ENCODE results near the gene SYPL1.
A peak's percentile ranks its signal among the peaks of the same experiment; 100 is the strongest.
"Not testable (repeated sequence)": the region's sequence is repeated elsewhere in the genome, so short reads cannot be mapped to it uniquely, and the experiment has no call there.

SYPL1 gene

DNA sequence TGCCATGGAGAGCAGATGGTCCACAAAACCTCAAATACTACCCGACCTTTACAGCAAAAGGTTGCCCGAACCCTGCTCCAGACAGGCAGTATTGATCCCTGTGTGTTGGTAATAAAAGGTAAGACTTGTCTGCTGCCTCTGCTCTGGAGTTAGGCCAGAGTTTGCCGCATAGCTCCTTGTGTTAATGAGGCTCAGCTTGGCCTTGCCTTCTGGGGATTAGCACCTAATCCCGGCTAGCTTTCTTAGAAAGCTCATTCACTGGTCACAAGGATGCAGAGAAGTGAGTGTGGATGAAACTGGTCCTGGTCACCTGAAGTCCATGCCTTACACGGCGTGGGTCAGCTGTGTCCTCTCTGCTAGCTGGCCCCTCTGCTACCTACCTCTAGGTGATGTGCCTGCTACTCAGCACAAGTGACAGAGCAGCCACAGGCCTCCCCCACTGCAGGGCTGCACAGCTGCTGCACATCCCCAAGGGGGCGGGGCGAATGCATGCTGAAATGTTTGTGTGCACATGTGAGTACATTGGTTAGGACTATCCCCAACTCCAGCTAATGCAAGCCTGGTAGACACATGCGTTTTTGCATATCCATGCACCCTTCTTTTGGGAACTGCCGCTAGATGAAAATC is 31.7 kb upstream of the SYPL1 start:
- H3K36me3 ChIP-seq (replicated peaks), result no peaks in the 10 kb centered on the region
- H3K27ac ChIP-seq, result no peak overlapping the region
- DNase-seq, result no peak
- in situ Hi-C loops (cut with HindIII; ENCODE audit: low pct_ligation_motif_present, low sequenced_read_pairs), result no loop called here
- H3K27me3 ChIP-seq (replicated peaks), result no peaks in the 10 kb centered on the region
- no peak overlapping the region for H3K4me3 ChIP-seq (ENCODE audit: low read depth, low read length)
- TF ChIP-seq, protein P1, sequence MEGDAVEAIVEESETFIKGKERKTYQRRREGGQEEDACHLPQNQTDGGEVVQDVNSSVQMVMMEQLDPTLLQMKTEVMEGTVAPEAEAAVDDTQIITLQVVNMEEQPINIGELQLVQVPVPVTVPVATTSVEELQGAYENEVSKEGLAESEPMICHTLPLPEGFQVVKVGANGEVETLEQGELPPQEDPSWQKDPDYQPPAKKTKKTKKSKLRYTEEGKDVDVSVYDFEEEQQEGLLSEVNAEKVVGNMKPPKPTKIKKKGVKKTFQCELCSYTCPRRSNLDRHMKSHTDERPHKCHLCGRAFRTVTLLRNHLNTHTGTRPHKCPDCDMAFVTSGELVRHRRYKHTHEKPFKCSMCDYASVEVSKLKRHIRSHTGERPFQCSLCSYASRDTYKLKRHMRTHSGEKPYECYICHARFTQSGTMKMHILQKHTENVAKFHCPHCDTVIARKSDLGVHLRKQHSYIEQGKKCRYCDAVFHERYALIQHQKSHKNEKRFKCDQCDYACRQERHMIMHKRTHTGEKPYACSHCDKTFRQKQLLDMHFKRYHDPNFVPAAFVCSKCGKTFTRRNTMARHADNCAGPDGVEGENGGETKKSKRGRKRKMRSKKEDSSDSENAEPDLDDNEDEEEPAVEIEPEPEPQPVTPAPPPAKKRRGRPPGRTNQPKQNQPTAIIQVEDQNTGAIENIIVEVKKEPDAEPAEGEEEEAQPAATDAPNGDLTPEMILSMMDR (IDR thresholded peaks at IDR 0.05; ENCODE audit: low read depth, low read length, missing control alignments), result no peak

DNA sequence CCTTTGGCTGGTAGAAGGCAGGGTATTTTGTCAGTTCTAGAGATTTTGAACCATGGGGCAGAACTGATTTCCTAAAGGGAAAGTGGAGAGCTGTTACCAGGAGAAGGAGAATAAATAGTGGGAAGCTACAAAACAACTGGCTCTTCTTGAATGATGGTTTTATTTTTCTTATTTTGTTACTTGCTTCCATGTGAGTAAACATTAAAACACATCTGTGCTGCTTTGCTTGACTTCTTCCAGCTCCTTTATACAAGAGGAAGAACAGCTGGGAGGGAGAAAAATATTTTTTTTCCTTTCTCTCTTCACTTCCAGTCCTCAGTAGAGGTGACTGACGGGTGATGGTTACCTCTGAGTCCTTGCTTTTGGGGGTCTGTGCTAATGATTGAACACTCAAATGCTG is 30.0 kb upstream of the SYPL1 start:
- in situ Hi-C loops (cut with HindIII; ENCODE audit: low pct_ligation_motif_present, low sequenced_read_pairs), result no loop called here
- no peaks in the 10 kb centered on the region for H3K36me3 ChIP-seq (replicated peaks)
- TF ChIP-seq, protein P1 (IDR thresholded peaks at IDR 0.05; ENCODE audit: low read depth, low read length, missing control alignments), result no peak

DNA sequence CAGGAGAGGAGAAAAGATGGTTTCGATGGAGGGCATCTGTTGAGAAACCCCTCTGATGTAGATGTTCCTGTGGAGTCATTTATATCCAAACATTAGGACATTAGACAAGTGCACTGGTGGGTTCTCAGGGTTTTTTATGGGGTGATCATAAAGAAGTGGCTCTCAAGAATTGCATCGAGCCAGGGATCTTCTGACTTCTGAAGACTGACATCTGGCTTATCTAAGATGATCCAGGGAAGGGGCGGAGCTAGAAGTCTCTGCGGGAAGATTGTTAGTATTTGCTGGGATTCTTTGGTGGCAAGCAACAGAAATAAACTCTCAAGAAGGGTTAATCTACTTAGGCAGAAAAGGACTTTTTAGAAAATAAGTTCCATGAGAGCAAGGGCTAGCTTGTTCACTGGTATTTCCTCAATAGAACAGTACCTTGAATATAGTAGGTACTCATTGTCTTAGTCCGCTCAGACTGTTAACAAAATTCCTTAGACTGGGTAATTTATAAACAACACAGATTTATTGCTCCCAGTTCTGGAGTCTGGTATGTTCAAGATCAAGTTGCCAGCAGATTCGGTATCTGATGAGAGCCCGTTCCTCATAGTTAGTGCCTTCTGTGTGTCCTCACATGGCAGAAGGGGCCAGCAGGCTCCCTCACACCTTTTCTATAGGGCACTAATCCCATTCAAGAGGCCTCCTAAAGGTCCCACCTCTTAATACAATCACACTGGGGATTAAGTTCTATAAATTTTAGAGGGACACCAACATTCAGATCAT is 28.5 kb upstream of the SYPL1 start:
- in situ Hi-C loops (cut with HindIII; ENCODE audit: low pct_ligation_motif_present, low sequenced_read_pairs), result no loop called here
- H3K4me3 ChIP-seq (ENCODE audit: low read depth, low read length), result no peak overlapping the region

More for the DNA sequence above, 30.0 kb upstream of the SYPL1 start:
- Histone ChIP-seq H3K4me3 (ENCODE audit: low read depth, low read length) (no peak overlapping the region), H3K27ac (no peak overlapping the region), H3K27me3 (replicated peaks) (no peaks in the 10 kb centered on the region)
- no peak for DNase-seq

DNA sequence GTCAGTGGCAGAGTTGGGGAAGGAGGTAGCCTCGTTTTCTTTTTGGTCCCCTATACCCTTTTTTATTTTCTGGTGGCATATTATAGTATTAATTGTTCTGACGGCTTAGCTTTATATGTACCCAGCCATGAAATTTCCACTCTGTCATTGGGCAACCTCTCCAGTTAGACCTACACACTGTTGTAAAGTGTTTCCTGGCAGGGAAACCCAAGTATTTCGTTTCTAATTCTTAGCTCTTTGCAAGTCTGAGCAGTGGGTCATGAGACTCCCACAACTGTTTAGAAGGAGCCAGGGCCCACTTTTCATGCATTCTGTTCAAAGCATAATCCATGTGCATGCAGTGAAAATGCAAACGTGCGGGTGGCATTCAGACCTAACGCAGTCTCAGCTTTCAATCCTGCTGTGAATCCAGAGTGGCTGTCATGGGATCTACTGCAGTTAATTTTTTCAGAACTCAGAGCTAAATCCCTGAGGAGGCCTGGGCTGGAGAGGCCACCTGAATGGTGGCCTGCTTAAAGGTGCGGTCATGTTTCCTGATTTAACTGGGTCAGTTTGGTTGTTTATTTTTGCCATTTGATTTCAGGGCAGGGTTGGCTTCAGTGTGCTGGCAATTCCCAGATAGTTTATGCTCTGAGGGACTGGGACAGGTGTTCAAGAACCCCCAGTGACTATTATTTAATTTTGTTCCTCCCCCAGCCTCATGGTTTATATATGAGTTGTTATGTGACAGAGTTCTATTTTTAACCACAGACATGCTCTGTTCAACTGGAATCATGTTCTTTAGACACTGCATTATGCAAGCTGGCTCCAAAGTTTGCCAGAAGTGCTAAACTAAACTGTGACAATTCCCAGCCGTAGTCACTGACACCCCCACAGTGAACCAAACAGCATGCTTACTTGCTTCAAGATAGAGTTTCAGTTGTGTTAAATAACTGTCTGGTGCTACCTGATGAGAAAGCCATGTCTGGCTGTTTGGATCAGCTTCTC is 27.4 kb upstream of the SYPL1 start:
- no peak overlapping the region for H3K4me3 ChIP-seq (ENCODE audit: low read depth, low read length)
- no peaks in the 10 kb centered on the region for H3K36me3 ChIP-seq (replicated peaks)
- H3K27me3 ChIP-seq (replicated peaks), result no peaks in the 10 kb centered on the region
- TF ChIP-seq, protein P1 (IDR thresholded peaks at IDR 0.05; ENCODE audit: low read depth, low read length, missing control alignments), result no peak
- peak; percentile 10 for DNase-seq
- in situ Hi-C loops (cut with HindIII; ENCODE audit: low pct_ligation_motif_present, low sequenced_read_pairs), result no loop called here
- H3K27ac ChIP-seq, result no peak overlapping the region

More for the DNA sequence above, 28.5 kb upstream of the SYPL1 start:
- Histone ChIP-seq H3K36me3 (replicated peaks) (no peaks in the 10 kb centered on the region), H3K27me3 (replicated peaks) (no peaks in the 10 kb centered on the region), H3K27ac (no peak overlapping the region)
- TF ChIP-seq, protein P1 (IDR thresholded peaks at IDR 0.05; ENCODE audit: low read depth, low read length, missing control alignments), result no peak
- no peak for DNase-seq

DNA sequence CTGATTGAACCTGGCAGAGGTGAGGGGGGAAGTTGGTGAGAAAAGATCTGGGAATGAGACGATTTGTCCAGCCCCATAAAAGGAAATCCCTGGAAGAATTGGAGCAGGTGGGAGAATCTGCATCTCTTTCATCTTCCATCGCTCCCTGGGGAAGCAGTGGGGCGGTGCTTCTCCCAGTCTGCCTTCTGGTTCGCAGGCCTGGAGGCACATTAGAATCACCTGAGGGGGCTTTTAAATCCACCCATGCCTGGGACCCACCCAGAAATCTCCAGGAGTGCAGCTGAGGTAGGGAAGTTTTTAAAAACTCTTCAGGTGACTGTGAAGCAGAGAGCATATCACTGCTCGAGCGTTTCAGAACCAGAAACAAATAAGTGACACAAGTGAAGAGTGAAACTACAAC is 26.7 kb upstream of the SYPL1 start:
- in situ Hi-C loops (cut with HindIII; ENCODE audit: low pct_ligation_motif_present, low sequenced_read_pairs), result no loop called here
- no peaks in the 10 kb centered on the region for H3K36me3 ChIP-seq (replicated peaks)
- H3K4me3 ChIP-seq (ENCODE audit: low read depth, low read length), result no peak overlapping the region
- DNase-seq, result no peak
- H3K27ac ChIP-seq, result no peak overlapping the region
- no peaks in the 10 kb centered on the region for H3K27me3 ChIP-seq (replicated peaks)
- TF ChIP-seq, protein P1 (IDR thresholded peaks at IDR 0.05; ENCODE audit: low read depth, low read length, missing control alignments), result no peak

DNA sequence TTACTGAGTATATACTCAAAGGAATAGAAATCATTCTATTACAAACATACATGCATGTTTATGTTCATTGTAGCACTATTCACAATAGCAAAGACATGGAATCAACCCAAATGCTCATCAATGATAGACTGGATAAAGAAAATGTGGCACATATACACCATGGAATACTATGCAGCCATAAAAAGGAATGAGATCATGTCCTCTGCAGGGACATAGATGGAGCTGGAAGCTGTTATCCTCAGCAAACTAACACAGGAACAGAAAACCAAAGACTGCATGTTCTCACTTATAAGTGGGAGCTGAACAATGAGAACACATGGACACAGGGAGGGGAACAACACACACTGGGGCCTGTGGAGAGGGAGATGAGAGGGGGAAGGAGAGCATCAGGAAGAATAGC is 26.1 kb upstream of the SYPL1 start:
- H3K36me3 ChIP-seq (replicated peaks); DNase-seq; H3K4me3 ChIP-seq (ENCODE audit: low read depth, low read length); H3K27ac ChIP-seq; in situ Hi-C loops (cut with HindIII; ENCODE audit: low pct_ligation_motif_present, low sequenced_read_pairs); H3K27me3 ChIP-seq (replicated peaks): not testable (repeated sequence)

Data from brain microvascular endothelial cell (primary cell).